Effector CD8-positive, alpha-beta T cell (primary cell): Measurements from ENCODE around the gene VAV3.

Experiments
- DNase-seq: peaks from one replicate; lab custom pipeline; 2025; lab: John Stamatoyannopoulos, UW

The VAV3 gene

GRCh38 chr1:107791348-107791747 lies 173.6 kb downstream of the VAV3 start:
- no peak for DNase-seq

- DNase-seq, result no peak
Measured at GRCh38 chr1:107789817-107790524, 175.0 kb downstream of the VAV3 start.

GRCh38 chr1:107788206-107789202 lies 176.5 kb downstream of the VAV3 start:
- no peak for DNase-seq

- no peak for DNase-seq
Measured at GRCh38 chr1:107787299-107787698, 177.7 kb downstream of the VAV3 start.

- DNase-seq, result no peak
Measured at GRCh38 chr1:107786203-107786845, 178.7 kb downstream of the VAV3 start.

- no peak for DNase-seq
Measured at GRCh38 chr1:107785496-107786202, 179.3 kb downstream of the VAV3 start.

- DNase-seq, result peak; percentile 3
Measured at GRCh38 chr1:107782217-107782845, 182.6 kb downstream of the VAV3 start.

GRCh38 chr1:107781245-107781644 lies 183.7 kb downstream of the VAV3 start:
- no peak for DNase-seq

GRCh38 chr1:107777664-107778047 lies 187.3 kb downstream of the VAV3 start:
- no peak for DNase-seq

- DNase-seq, result no peak
Measured at GRCh38 chr1:107776900-107777663, 187.9 kb downstream of the VAV3 start.

GRCh38 chr1:107771377-107771776 lies 193.6 kb downstream of the VAV3 start:
- no peak for DNase-seq

- no peak for DNase-seq
Measured at GRCh38 chr1:107767156-107767582, 197.8 kb downstream of the VAV3 start.

- DNase-seq, result no peak
Measured at GRCh38 chr1:107766533-107766932, 198.4 kb downstream of the VAV3 start.

- no peak for DNase-seq
Measured at GRCh38 chr1:107762751-107763390, 202.1 kb downstream of the VAV3 start.

- no peak for DNase-seq
Measured at GRCh38 chr1:107760065-107760464, 204.9 kb downstream of the VAV3 start.

GRCh38 chr1:107750364-107750959 lies 214.5 kb downstream of the VAV3 start:
- no peak for DNase-seq

- DNase-seq, result no peak
Measured at GRCh38 chr1:107748531-107748930, 216.4 kb downstream of the VAV3 start.

GRCh38 chr1:107741242-107741641 lies 223.7 kb downstream of the VAV3 start:
- DNase-seq, result no peak

- no peak for DNase-seq
Measured at GRCh38 chr1:107740579-107740978, 224.4 kb downstream of the VAV3 start.

- DNase-seq, result no peak
Measured at GRCh38 chr1:107739651-107740050, 225.3 kb downstream of the VAV3 start.
